IgD-negative memory B cell (primary cell): ENCODE results near the gene BOD1L1. TPM values are rescaled to one million over a fixed set of nuclear protein-coding genes. Genes with fewer than 3 reads are reported as not detected.
"Not testable (repeated sequence)": the region's sequence is repeated elsewhere in the genome, so short reads cannot be mapped to it uniquely, and the experiment has no call there.

Source experiments
- H3K27ac Mint-ChIP-seq, 3 donors: one replicate each; pipeline ENCODE4 v1.8.0; 2020 to 2022; ENCODE audit warnings: mild to moderate bottlenecking in 3 of 3, mixed read lengths in 3 of 3, moderate library complexity in 1 of 3
- H3K27me3 Mint-ChIP-seq: one replicate; pipeline ENCODE4 v1.8.0; 2021; ENCODE audit warnings: mixed read lengths
- H3K36me3 Mint-ChIP-seq: one replicate; pipeline ENCODE4 v1.8.0; 2020; ENCODE audit warnings: mild to moderate bottlenecking, mixed read lengths
- H3K4me1 Mint-ChIP-seq, 3 donors: one replicate each; pipeline ENCODE4 v1.8.0; 2020 to 2022; ENCODE audit warnings: mixed read lengths in 3 of 3, mild to moderate bottlenecking in 1 of 3
- H3K4me3 Mint-ChIP-seq, 4 donors: one replicate each; pipeline ENCODE4 v1.8.0; 2020 to 2022; ENCODE audit warnings: mild to moderate bottlenecking in 4 of 4, mixed read lengths in 4 of 4, moderate library complexity in 3 of 4
- H3K9me3 Mint-ChIP-seq, 3 donors: one replicate each; pipeline ENCODE4 v1.8.0; 2020 to 2021; ENCODE audit warnings: mixed read lengths in 3 of 3, mild to moderate bottlenecking in 1 of 3
- polyA plus RNA-seq: library from polyadenylated mRNA; unstranded; fragments of 300-500 nt; fragmentation: Illumina TruSeq; gene quantifications from one replicate; pipeline ENCODE4 v1.2.3, GENCODE V29; 2021

Gene BOD1L1
- polyA plus RNA-seq, 1 donor from 2014 or later, result 6.5 TPM

DNA sequence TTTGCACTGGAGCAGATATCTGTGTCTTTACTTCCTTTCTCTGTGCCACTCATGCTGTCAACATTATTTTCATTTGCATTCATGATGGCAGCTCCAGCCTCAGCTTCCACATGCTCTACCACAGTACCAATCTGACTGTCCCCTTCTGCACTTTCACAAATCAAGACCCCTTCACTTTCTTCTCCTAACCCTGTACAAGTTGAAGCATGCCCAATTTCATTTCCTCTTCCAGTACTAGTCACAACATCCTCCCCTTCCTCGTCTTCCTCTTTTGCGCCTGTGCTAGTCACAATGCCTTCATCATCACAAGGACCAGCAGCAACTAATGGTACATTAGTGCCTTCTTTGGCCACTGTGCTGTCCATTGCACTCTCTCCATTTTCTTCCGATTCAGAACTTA, 26.5 kb downstream of the BOD1L1 start:
- no peaks in the 10 kb centered on the region for H3K27me3 Mint-ChIP-seq
- H3K9me3 Mint-ChIP-seq, result no peaks in the 10 kb centered on the region
- peaks cover 20 to 35% (median 22%) of the 10 kb centered on the region in 3 donors for H3K4me1 Mint-ChIP-seq
- H3K4me3 Mint-ChIP-seq, result peak overlapping the region; percentile 0 to 65 (median 46)
- H3K27ac Mint-ChIP-seq, result peak overlapping the region; percentile 2 to 94 (median 7)
- peaks cover 16% of the 10 kb centered on the region for H3K36me3 Mint-ChIP-seq

DNA sequence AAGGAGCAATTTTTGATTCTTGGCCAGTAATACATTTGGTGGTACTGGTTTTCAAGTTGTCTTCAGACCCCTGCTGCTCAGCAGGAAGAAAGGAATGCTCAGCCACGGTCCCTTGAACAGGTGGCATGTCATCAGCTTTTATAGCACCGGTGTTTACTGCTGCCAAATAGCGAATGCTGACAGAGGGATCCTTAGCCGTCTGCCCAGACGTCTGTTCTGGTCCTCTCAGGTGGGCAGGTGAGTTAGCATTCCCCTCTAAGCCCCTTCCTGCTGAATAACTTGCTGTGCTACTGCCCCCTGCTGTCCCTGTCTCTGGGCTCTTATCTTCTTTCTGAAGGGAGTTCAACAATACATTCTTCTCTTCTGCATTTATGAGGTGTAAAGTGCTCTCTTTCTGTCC, 28.4 kb downstream of the BOD1L1 start:
- Mint-ChIP-seq H3K4me3 (no peak overlapping the region), H3K4me1 (peaks cover 20 to 35% (median 22%) of the 10 kb centered on the region in 3 donors), H3K9me3 (no peaks in the 10 kb centered on the region)

DNA sequence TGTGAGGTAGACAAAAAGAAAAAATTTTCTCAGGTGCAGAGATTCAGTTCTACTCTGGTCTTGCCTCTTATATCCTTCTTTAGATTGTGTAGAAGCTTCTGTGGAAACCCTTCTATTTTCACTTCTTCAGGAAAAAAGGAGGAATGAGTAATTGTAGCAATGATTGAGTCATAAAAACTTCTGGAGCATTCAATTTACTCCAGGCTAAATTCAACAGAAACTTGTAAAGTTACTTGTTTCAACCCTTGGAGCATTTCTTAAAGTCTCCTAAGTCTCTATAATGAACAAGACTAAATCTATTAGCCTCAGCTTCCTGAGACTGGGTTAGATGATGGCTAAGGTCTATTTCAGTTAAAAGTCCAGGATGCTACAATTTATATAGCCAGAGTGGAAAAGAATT, 29.9 kb downstream of the BOD1L1 start:
- no peaks in the 10 kb centered on the region for H3K9me3 Mint-ChIP-seq
- no peak overlapping the region for H3K4me3 Mint-ChIP-seq
- no peak overlapping the region for H3K27ac Mint-ChIP-seq
- peaks cover 10% of the 10 kb centered on the region for H3K36me3 Mint-ChIP-seq
- H3K27me3 Mint-ChIP-seq, result no peaks in the 10 kb centered on the region
- peaks cover 19 to 27% (median 21%) of the 10 kb centered on the region in 3 donors for H3K4me1 Mint-ChIP-seq

More for the DNA sequence above, 28.4 kb downstream of the BOD1L1 start:
- H3K27me3 Mint-ChIP-seq, result no peaks in the 10 kb centered on the region
- peaks cover 19% of the 10 kb centered on the region for H3K36me3 Mint-ChIP-seq
- H3K27ac Mint-ChIP-seq, result no peak overlapping the region

DNA sequence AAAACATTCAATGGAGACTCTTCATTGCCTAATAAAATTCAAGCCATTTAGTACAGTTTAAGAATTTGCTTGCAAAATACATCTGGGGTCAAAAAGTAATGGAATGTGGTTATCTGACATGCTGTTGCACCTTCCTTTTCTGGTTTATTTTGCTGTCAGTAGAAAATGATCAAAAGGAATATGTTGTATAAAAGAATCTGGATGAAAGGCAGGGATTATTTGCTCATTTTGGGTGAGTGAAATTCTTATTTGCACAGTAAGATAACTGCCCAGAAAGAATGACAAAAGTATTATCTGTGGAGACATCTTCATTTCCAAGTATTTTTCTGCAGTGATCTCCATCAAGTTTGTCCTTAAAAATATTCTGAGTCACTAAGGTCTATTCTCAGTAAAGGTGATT, 30.4 kb downstream of the BOD1L1 start:
- Mint-ChIP-seq H3K4me1 (peaks cover 14 to 22% (median 17%) of the 10 kb centered on the region in 3 donors), H3K9me3 (no peaks in the 10 kb centered on the region), H3K36me3 (peaks cover 10% of the 10 kb centered on the region), H3K27ac (no peak overlapping the region), H3K4me3 (no peak overlapping the region), H3K27me3 (no peaks in the 10 kb centered on the region)

DNA sequence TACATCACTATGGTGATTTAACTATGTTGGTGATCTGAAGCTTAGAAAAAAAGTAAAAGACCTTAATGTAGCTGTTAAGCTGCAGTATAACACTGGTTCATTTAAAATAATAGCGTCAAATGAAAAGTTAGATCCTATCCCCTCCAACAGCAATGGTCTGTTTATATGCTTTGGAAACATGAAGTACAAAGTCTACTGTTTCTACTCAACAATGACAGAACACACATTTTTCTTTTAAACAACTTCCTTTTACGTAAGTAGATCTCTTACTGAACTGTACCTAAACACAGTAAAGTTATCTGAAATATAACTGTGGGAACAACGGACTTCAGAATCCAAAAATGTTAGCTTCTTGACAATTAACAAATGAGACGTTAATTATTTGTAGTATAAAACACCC, 35.3 kb downstream of the BOD1L1 start:
- Mint-ChIP-seq H3K4me3 (no peak overlapping the region), H3K27ac (no peak overlapping the region), H3K27me3 (no peaks in the 10 kb centered on the region), H3K9me3 (no peaks in the 10 kb centered on the region), H3K36me3 (peaks cover 12% of the 10 kb centered on the region), H3K4me1 (no peaks in the 10 kb centered on the region)

DNA sequence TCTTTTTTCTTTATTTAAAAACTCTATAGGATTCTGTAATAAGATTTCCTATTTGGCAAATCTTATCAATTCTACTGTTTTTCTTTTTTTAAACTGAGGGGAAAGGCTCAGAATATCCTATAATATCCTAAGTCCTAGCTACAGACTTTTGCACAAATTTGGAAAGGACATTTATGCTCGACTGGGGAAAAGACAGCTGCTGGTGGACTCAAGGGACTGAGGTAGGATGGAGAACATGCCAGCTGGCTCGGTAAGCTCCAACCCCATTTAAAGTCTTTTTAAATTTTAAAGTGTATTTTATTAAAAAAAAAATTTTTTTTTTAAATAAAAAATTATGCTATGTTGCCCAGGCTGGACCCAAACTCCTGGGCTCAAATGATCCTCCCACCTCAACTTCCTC, 36.8 kb downstream of the BOD1L1 start:
- Mint-ChIP-seq H3K9me3 (no peaks in the 10 kb centered on the region), H3K4me1 (no peaks in the 10 kb centered on the region), H3K27me3 (no peaks in the 10 kb centered on the region), H3K4me3 (no peak overlapping the region), H3K36me3 (peaks cover 8% of the 10 kb centered on the region), H3K27ac (no peak overlapping the region)

DNA sequence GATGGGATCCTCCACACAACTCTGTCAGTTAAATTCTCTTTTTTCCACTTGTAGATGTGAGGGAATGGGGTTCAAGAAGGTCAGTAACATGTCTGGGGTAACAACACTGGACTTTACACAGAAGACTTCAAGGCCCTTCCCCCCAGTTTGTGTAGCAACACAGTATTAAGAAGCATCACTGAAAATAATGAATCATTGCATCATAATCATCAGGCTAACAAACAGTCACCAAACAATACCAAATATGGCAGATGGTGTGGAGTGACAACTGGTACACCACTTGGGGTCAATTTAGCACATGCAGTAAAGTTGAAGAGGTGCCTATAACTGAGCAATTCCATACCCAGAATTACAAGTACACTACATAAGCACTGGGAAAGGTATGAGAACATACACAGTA, 38.6 kb downstream of the BOD1L1 start:
- Mint-ChIP-seq H3K4me3 (no peak overlapping the region), H3K27me3 (no peaks in the 10 kb centered on the region), H3K4me1 (no peaks in the 10 kb centered on the region), H3K36me3 (peaks cover 5% of the 10 kb centered on the region), H3K27ac (no peak overlapping the region), H3K9me3 (no peaks in the 10 kb centered on the region)

DNA sequence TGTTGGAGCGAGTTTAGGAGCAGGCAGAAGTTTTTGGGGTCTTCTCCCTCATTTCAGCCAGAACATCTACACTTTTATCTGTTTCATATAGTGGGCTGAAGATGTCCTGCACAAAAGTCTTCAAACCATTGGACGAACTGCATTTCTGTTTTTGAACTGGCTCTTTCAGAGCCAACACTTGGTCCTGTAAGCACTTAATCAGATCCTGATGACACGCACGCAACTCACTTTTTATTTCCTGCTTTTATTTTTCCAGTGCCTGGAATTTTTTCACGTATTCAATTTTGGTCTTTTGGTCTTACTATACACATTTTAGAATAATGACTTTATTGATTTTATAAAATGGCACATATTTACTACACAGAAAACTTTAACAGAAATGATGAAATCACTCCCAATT, 43.0 kb downstream of the BOD1L1 start:
- H3K27me3 Mint-ChIP-seq, result no peaks in the 10 kb centered on the region
- H3K4me3 Mint-ChIP-seq, result no peak overlapping the region
- H3K4me1 Mint-ChIP-seq, result no peaks in the 10 kb centered on the region
- H3K36me3 Mint-ChIP-seq, result peaks cover 10% of the 10 kb centered on the region
- H3K9me3 Mint-ChIP-seq, result no peaks in the 10 kb centered on the region
- H3K27ac Mint-ChIP-seq, result no peak overlapping the region

DNA sequence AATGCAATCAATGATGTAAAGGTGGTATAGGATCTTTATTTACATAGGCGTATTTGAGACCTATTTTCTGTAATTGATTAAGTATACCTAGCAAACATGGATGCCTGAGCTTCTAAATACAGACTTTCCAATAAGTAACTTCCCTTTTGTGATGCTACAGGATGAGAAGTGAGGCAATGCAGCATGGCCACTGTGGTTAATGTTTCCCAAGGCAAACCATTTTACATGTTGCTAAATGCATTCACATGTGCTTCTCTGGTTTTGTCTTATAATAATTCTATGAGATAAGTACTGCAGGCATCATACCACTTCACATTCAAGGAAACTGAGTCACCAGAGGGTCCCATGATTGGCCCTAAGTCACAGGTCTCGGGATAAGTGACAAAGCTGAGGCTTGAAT, 47.5 kb downstream of the BOD1L1 start:
- H3K27ac Mint-ChIP-seq, result no peak overlapping the region
- H3K36me3 Mint-ChIP-seq, result peaks cover 5% of the 10 kb centered on the region
- H3K4me3 Mint-ChIP-seq, result no peak overlapping the region
- H3K4me1 Mint-ChIP-seq, result no peaks in the 10 kb centered on the region
- no peaks in the 10 kb centered on the region for H3K9me3 Mint-ChIP-seq
- no peaks in the 10 kb centered on the region for H3K27me3 Mint-ChIP-seq

DNA sequence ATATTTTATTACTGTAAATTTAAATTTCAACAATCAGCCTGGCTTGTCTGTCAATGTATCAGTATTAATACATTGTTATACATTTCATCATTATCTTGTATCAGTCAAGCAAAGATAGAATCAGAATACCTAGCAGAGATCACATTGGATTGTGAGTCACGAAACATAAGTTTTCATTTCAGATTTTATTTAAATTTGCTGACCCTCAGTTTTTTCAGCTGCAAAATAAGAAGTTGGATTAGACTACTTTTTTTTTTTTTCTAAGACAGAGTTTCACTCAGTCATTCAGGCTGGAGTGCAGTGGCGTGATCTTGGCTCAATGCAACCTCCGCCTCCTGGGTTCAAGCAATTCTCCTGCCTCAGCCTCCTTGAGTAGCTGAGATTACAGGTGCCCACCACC, 49.9 kb downstream of the BOD1L1 start:
- no peaks in the 10 kb centered on the region for H3K27me3 Mint-ChIP-seq

DNA sequence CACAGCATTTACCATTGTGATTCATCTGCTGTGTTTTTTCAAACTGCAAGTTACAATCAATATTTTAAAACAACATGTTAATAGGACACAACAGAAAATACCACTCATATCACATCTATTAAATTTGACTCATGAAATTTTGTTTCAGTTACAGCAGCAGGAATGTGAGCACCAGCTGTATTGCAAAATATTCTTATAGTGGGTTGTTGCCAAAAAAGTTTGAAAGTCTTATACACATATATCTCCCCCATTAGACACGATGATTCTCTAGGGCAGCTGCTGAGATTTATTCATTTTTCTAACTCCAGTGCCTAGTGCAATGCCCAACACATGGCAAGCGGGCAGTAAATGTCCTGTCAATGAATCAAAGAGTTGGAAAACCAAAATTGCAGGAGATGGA, 56.6 kb downstream of the BOD1L1 start:
- H3K4me1 Mint-ChIP-seq, result no peaks in the 10 kb centered on the region
- peak overlapping the region in 1 of 3 donors; percentile 46 for H3K27ac Mint-ChIP-seq
- H3K36me3 Mint-ChIP-seq, result peaks cover 12% of the 10 kb centered on the region
- H3K4me3 Mint-ChIP-seq, result no peak overlapping the region
- H3K9me3 Mint-ChIP-seq, result no peaks in the 10 kb centered on the region
- H3K27me3 Mint-ChIP-seq, result no peaks in the 10 kb centered on the region

More for the DNA sequence above, 49.9 kb downstream of the BOD1L1 start:
- Mint-ChIP-seq H3K27ac (no peak overlapping the region), H3K9me3 (no peaks in the 10 kb centered on the region), H3K4me3 (no peak overlapping the region), H3K36me3 (peaks cover 5% of the 10 kb centered on the region), H3K4me1 (no peaks in the 10 kb centered on the region)

DNA sequence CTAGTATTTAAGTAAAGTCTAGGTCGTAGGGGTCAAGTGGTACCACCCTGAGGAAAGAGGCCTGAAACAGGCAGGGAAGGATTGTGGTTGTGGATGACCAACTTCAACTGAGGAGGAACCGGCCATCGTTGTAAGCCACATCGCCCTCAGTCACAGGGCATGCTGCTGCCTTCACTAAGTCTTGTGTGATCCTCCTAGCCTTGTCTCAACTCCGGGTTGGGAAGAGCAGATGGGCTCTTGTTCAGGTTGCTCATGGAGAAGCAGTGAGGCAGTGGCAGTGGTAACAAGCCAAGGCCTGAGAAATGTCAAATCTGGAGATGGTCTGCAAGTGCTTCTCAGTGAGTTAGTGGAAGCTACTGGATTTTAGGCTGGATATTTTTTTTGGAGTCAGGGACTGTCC, 60.4 kb downstream of the BOD1L1 start:
- no peaks in the 10 kb centered on the region for H3K9me3 Mint-ChIP-seq
- no peak overlapping the region for H3K27ac Mint-ChIP-seq
- no peaks in the 10 kb centered on the region for H3K27me3 Mint-ChIP-seq
- H3K4me3 Mint-ChIP-seq, result no peak overlapping the region
- H3K4me1 Mint-ChIP-seq, result no peaks in the 10 kb centered on the region
- peaks cover 13% of the 10 kb centered on the region for H3K36me3 Mint-ChIP-seq

DNA sequence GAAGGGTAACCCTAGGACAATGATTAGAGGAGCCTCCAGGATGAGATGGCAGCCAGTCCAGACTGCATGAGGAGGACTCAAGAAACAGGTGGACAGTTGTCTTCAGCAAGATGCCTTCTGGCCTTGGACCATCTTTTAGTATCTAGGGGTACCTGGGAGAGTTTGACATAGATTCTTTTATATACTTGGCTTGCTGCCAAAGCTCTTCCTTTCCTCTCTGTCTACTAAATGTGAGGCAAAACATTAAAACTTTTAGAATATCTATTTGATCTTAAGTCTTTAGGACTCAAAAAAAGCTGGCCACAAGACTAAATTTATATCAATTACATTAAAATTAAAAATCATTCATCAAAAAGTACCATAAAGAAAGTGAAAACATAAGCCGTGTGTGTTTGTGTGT, 64.6 kb downstream of the BOD1L1 start:
- Mint-ChIP-seq H3K36me3 (peaks cover 3% of the 10 kb centered on the region), H3K27ac (no peak overlapping the region)

DNA sequence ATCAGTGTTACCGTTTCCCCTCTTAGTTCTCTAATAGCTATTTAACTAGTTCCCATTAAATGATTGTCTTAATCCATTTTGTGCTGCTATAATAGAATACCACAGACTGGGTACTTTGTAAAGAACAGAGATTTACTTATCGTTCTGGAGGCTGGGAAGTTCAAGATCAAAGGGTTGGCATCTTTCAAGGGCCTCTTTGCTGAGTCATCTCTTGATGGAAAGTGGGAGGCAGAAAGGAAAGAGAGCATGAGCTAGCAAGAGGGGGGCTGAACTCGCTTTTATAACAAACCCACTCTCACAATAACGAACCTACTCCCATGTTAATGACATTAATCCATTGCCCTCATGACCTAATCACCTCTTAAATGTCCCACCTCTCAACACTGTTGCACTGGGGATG, 65.9 kb downstream of the BOD1L1 start:
- Mint-ChIP-seq H3K36me3 (peaks cover 3% of the 10 kb centered on the region), H3K4me1 (no peaks in the 10 kb centered on the region), H3K4me3 (no peak overlapping the region), H3K9me3 (peaks cover 0 to 3% (median 0%) of the 10 kb centered on the region in 3 donors), H3K27me3 (no peaks in the 10 kb centered on the region), H3K27ac (peak overlapping the region in 1 of 3 donors; percentile 12)

More for the DNA sequence above, 64.6 kb downstream of the BOD1L1 start:
- peaks cover 0 to 3% (median 0%) of the 10 kb centered on the region in 3 donors for H3K9me3 Mint-ChIP-seq
- H3K4me3 Mint-ChIP-seq, result no peak overlapping the region
- no peaks in the 10 kb centered on the region for H3K4me1 Mint-ChIP-seq
- no peaks in the 10 kb centered on the region for H3K27me3 Mint-ChIP-seq

DNA sequence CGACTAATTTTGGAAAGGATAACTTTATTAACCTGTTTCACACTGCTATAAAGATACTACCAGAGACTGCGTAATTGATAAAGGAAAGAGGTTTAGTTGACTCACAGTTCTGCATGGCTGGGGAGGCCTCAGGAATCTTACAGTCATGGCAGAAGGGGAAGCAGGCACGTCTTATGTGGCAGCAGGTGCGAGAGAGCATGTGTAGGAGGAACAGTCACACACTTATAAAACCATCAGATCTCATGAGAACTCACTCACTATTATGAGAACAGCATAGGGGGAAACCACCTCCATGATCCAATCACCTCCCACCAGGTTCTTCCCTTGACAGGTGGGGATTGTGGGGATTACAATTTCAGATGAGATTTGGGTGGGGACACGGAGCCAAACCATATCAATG, 67.4 kb downstream of the BOD1L1 start:
- H3K4me3 Mint-ChIP-seq, H3K4me1 Mint-ChIP-seq, H3K27me3 Mint-ChIP-seq, H3K36me3 Mint-ChIP-seq, H3K9me3 Mint-ChIP-seq, H3K27ac Mint-ChIP-seq: not testable (repeated sequence)

DNA sequence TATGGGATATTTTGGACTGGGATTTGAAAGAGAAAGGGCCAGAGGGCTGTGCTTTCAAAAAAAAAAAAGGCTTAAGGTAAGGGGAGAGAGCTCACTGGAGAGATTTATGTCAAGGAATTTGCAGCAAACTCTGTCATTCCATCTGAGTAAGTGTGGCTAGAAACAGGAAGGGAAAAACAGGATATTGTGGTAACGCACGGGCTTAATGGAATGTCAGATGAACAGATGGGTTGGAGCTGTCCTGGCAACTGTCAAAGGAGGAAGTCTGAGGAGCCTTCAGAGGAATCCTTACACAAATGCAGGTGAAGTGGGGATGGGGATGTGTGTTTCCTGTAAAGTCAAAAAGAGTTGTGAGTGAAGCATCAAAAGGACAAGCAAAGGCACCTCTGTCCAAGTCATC, 68.1 kb downstream of the BOD1L1 start:
- H3K4me3 Mint-ChIP-seq, result no peak overlapping the region
- no peaks in the 10 kb centered on the region for H3K36me3 Mint-ChIP-seq
- peak overlapping the region in 1 of 3 donors; percentile 17 for H3K27ac Mint-ChIP-seq
- peaks cover 1% of the 10 kb centered on the region for H3K27me3 Mint-ChIP-seq
- H3K9me3 Mint-ChIP-seq, result peaks cover 0 to 3% (median 0%) of the 10 kb centered on the region in 3 donors
- H3K4me1 Mint-ChIP-seq, result no peaks in the 10 kb centered on the region

DNA sequence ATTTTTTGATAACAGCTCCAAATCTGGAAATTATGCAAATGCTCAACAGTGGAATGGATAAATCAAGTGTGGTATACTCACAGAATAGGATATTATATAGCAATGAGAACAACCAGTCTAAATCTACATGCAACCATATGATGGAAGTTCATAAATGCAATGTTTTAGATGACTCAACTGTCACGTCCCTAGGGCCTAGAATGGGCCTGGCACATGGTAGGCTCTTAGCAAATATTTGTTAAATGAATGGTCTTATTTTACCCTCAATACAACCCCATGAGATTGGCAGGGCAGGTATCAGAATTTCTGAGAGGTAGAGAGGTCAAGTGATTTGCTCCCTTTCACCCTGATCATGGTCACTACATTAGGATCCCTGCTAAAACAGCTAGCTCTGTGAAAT, 68.6 kb downstream of the BOD1L1 start:
- Mint-ChIP-seq H3K4me1 (no peaks in the 10 kb centered on the region), H3K9me3 (peaks cover 0 to 3% (median 0%) of the 10 kb centered on the region in 3 donors), H3K36me3 (no peaks in the 10 kb centered on the region), H3K4me3 (no peak overlapping the region), H3K27ac (peak overlapping the region in 1 of 3 donors; percentile 17), H3K27me3 (peaks cover 4% of the 10 kb centered on the region)
